HG03196 (cell line): ENCODE results near the gene ZBTB47.

Experiments used
- ATAC-seq: cut with Tn5 transposase; IDR thresholded peaks from one replicate; pipeline ENCODE4 v1.9.1; 2021; ENCODE audit not compliant: unreplicated experiment

Gene ZBTB47

GRCh38 chr3:42664438-42664803 is 10.9 kb downstream of the ZBTB47 start:
- no peak for ATAC-seq

GRCh38 chr3:42665050-42665878 is 11.8 kb downstream of the ZBTB47 start:
- ATAC-seq, result no peak

- ATAC-seq, result no peak
These were observed 12.5 kb downstream of the ZBTB47 start for GRCh38 chr3:42666022-42666421.

GRCh38 chr3:42666577-42666998 is 13.1 kb downstream of the ZBTB47 start:
- ATAC-seq, result no peak

- ATAC-seq, result no peak
These were observed 13.6 kb downstream of the ZBTB47 start for GRCh38 chr3:42667096-42667522.

- no peak for ATAC-seq
These were observed 14.3 kb downstream of the ZBTB47 start for GRCh38 chr3:42667523-42668412.

- no peak for ATAC-seq
These were observed 14.9 kb downstream of the ZBTB47 start for GRCh38 chr3:42668413-42668760.

- no peak for ATAC-seq
These were observed 15.3 kb downstream of the ZBTB47 start for GRCh38 chr3:42668793-42669217.

GRCh38 chr3:42670051-42670576 is 16.6 kb downstream of the ZBTB47 start:
- no peak for ATAC-seq

- ATAC-seq, result no peak
These were observed 17.2 kb downstream of the ZBTB47 start for GRCh38 chr3:42670670-42671069.

- no peak for ATAC-seq
These were observed 19.0 kb downstream of the ZBTB47 start for GRCh38 chr3:42672515-42672914.

- no peak for ATAC-seq
These were observed 19.6 kb downstream of the ZBTB47 start for GRCh38 chr3:42673082-42673481.

GRCh38 chr3:42674146-42674545 is 20.6 kb downstream of the ZBTB47 start:
- no peak for ATAC-seq

GRCh38 chr3:42675909-42676308 is 22.4 kb downstream of the ZBTB47 start:
- no peak for ATAC-seq

GRCh38 chr3:42678447-42678846 is 24.9 kb downstream of the ZBTB47 start:
- ATAC-seq, result no peak

GRCh38 chr3:42680271-42680670 is 26.8 kb downstream of the ZBTB47 start:
- ATAC-seq, result no peak

GRCh38 chr3:42680806-42681205 is 27.3 kb downstream of the ZBTB47 start:
- no peak for ATAC-seq

GRCh38 chr3:42681361-42682038 is 28.0 kb downstream of the ZBTB47 start:
- no peak for ATAC-seq

- ATAC-seq, result no peak
These were observed 29.0 kb downstream of the ZBTB47 start for GRCh38 chr3:42682301-42683070.

- ATAC-seq, result no peak
These were observed 30.5 kb downstream of the ZBTB47 start for GRCh38 chr3:42683875-42684598.
